ENCODE measurements around the gene XPO5.
A peak's percentile ranks its signal among the peaks of the same experiment; 100 is the strongest.

XPO5 gene

GRCh38 chr6:43515808-43516207, 60.0 kb downstream of the XPO5 start:
- H3K9me3 Mint-ChIP-seq: no peaks in the 10 kb centered on the region
- no peak for ATAC-seq
- no peak for DNase-seq (ENCODE audit: low spot score in 2 of 2)

GRCh38 chr6:43511824-43512415, 63.9 kb downstream of the XPO5 start:
- Mint-ChIP-seq H3K4me3 (no peak overlapping the region), H3K36me3 (no peaks in the 10 kb centered on the region), H3K4me1 (peaks cover 52% of the 10 kb centered on the region), H3K27ac (peak overlapping the region; percentile 32), H3K9me3 (no peaks in the 10 kb centered on the region)
- ATAC-seq (no peak), DNase-seq (ENCODE audit: low spot score in 2 of 2) (no peak)

More at GRCh38 chr6:43515808-43516207, 60.0 kb downstream of the XPO5 start:
- H3K27ac Mint-ChIP-seq: no peak overlapping the region
- H3K4me3 Mint-ChIP-seq: no peak overlapping the region
- peaks cover 30% of the 10 kb centered on the region for H3K4me1 Mint-ChIP-seq
- H3K36me3 Mint-ChIP-seq: no peaks in the 10 kb centered on the region

GRCh38 chr6:43510827-43511163, 65.0 kb downstream of the XPO5 start:
- no peak for ATAC-seq
- peak overlapping the region; percentile 69 for H3K4me3 Mint-ChIP-seq
- H3K36me3 Mint-ChIP-seq: peaks cover 9% of the 10 kb centered on the region
- no peak for DNase-seq (ENCODE audit: low spot score in 2 of 2)
- H3K9me3 Mint-ChIP-seq: no peaks in the 10 kb centered on the region
- peaks cover 56% of the 10 kb centered on the region for H3K4me1 Mint-ChIP-seq
- peak overlapping the region; percentile 73 for H3K27ac Mint-ChIP-seq

- DNase-seq (ENCODE audit: low spot score in 2 of 2): peak; percentile 82 to 90
Measured at GRCh38 chr6:43509984-43510826, 65.6 kb downstream of the XPO5 start, which contains the start of gene LRRC73. LRRC73 (minus strand) TSS chr6:43510346; CDS start chr6:43509785, 561 bp downstream.

GRCh38 chr6:43509142-43509983, 66.5 kb downstream of the XPO5 start:
- Mint-ChIP-seq H3K4me1 (peaks cover 47% of the 10 kb centered on the region), H3K36me3 (peaks cover 14% of the 10 kb centered on the region), H3K4me3 (peak overlapping the region; percentile 69), H3K27ac (peak overlapping the region; percentile 78), H3K9me3 (no peaks in the 10 kb centered on the region)
- ATAC-seq (peak; percentile 3), DNase-seq (ENCODE audit: low spot score in 2 of 2) (no peak)

More at GRCh38 chr6:43509984-43510826, 65.6 kb downstream of the XPO5 start, which contains the start of gene LRRC73:
- H3K36me3 Mint-ChIP-seq: peaks cover 9% of the 10 kb centered on the region
- H3K4me3 Mint-ChIP-seq: peak within 1 kb of the TSS; percentile 69
- peak; percentile 81 for ATAC-seq
- H3K4me1 Mint-ChIP-seq: peaks cover 51% of the 10 kb centered on the region
- H3K27ac Mint-ChIP-seq: peak within 1 kb of the TSS; percentile 78
- no peaks in the 10 kb centered on the region for H3K9me3 Mint-ChIP-seq

- Mint-ChIP-seq H3K4me1 (peaks cover 45% of the 10 kb centered on the region), H3K4me3 (peak overlapping the region; percentile 69), H3K36me3 (peaks cover 20% of the 10 kb centered on the region), H3K27ac (peak overlapping the region; percentile 78), H3K9me3 (no peaks in the 10 kb centered on the region)
- ATAC-seq: no peak
- no peak for DNase-seq (ENCODE audit: low spot score in 2 of 2)
Measured at GRCh38 chr6:43508481-43509141, 67.2 kb downstream of the XPO5 start.

- Mint-ChIP-seq H3K4me3 (no peak overlapping the region), H3K9me3 (no peaks in the 10 kb centered on the region), H3K36me3 (peaks cover 32% of the 10 kb centered on the region), H3K27ac (peak overlapping the region; percentile 89), H3K4me1 (peaks cover 34% of the 10 kb centered on the region)
- DNase-seq (ENCODE audit: low spot score in 2 of 2): peak; percentile 83 to 92
- peak; percentile 79 for ATAC-seq
Measured at GRCh38 chr6:43506667-43507471, 69.0 kb downstream of the XPO5 start.

GRCh38 chr6:43506171-43506570, 69.7 kb downstream of the XPO5 start:
- Mint-ChIP-seq H3K36me3 (peaks cover 39% of the 10 kb centered on the region), H3K4me3 (no peak overlapping the region), H3K9me3 (no peaks in the 10 kb centered on the region), H3K4me1 (peaks cover 34% of the 10 kb centered on the region), H3K27ac (peak overlapping the region; percentile 89)
- DNase-seq (ENCODE audit: low spot score in 2 of 2) (no peak), ATAC-seq (no peak)

- Mint-ChIP-seq H3K27ac (peak overlapping the region; percentile 89), H3K36me3 (peaks cover 43% of the 10 kb centered on the region), H3K9me3 (no peaks in the 10 kb centered on the region), H3K4me1 (peaks cover 32% of the 10 kb centered on the region), H3K4me3 (no peak overlapping the region)
- no peak for ATAC-seq
- DNase-seq (ENCODE audit: low spot score in 2 of 2): no peak
Measured at GRCh38 chr6:43505718-43506117, 70.1 kb downstream of the XPO5 start.

- ATAC-seq (no peak), DNase-seq (ENCODE audit: low spot score in 2 of 2) (no peak)
- Mint-ChIP-seq H3K4me1 (peaks cover 29% of the 10 kb centered on the region), H3K27ac (no peak overlapping the region), H3K36me3 (peaks cover 51% of the 10 kb centered on the region), H3K9me3 (no peaks in the 10 kb centered on the region), H3K4me3 (no peak overlapping the region)
Measured at GRCh38 chr6:43504756-43505593, 70.9 kb downstream of the XPO5 start.

- no peaks in the 10 kb centered on the region for H3K9me3 Mint-ChIP-seq
- H3K4me1 Mint-ChIP-seq: peaks cover 18% of the 10 kb centered on the region
- H3K27ac Mint-ChIP-seq: peak overlapping the region; percentile 71
- H3K36me3 Mint-ChIP-seq: peaks cover 66% of the 10 kb centered on the region
- H3K4me3 Mint-ChIP-seq: no peak overlapping the region
- DNase-seq (ENCODE audit: low spot score in 2 of 2): no peak
- no peak for ATAC-seq
Measured at GRCh38 chr6:43503443-43503842, 72.4 kb downstream of the XPO5 start.

- Mint-ChIP-seq H3K4me3 (no peak overlapping the region), H3K4me1 (peaks cover 18% of the 10 kb centered on the region), H3K36me3 (peaks cover 74% of the 10 kb centered on the region), H3K27ac (peak overlapping the region; percentile 71), H3K9me3 (no peaks in the 10 kb centered on the region)
- DNase-seq (ENCODE audit: low spot score in 2 of 2) (no peak), ATAC-seq (no peak)
Measured at GRCh38 chr6:43502666-43503065, 73.2 kb downstream of the XPO5 start.

GRCh38 chr6:43500921-43501320, 74.9 kb downstream of the XPO5 start:
- Mint-ChIP-seq H3K4me3 (no peak overlapping the region), H3K9me3 (no peaks in the 10 kb centered on the region), H3K36me3 (peaks cover 74% of the 10 kb centered on the region), H3K27ac (peak overlapping the region; percentile 53), H3K4me1 (peaks cover 2% of the 10 kb centered on the region)
- no peak for DNase-seq (ENCODE audit: low spot score in 2 of 2)
- no peak for ATAC-seq

Data from stimulated activated effector memory CD8-positive, alpha-beta T cell treated with anti-CD3 and anti-CD28 coated beads, Interleukin-12 subunit alpha, Interleukin-12 subunit beta, amount 100 ng/mL, for 72 hours (primary cell).